ENCODE results near the gene COL25A1.
"Not testable (repeated sequence)": the region's sequence is repeated elsewhere in the genome, so short reads cannot be mapped to it uniquely, and the experiment has no call there.

The COL25A1 gene

GRCh38 chr4:109049926-109050325 lies 252.5 kb downstream of the COL25A1 start:
- no peak for DNase-seq (ENCODE audit: low spot score)

- no peak for DNase-seq (ENCODE audit: low spot score)
Measured at GRCh38 chr4:109046471-109047201, 255.8 kb downstream of the COL25A1 start.

DNA sequence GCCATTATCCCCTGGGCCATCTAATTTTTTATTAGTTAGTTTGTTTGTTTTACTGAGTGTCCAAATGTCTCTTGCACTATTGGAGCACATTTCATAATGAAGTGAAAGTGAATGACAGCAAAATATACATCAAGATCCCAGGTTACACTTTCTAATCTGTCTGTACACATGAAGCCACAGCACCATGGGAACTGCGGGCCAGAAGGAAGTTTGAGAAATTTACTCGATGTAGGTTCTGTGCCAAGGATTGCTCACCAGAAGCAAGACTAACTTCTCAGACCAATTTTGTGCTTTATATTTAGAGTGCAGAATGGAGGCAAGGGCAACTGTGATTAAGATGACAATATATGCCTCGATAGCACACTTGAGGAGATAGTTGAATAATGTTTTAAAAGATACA lies 258.0 kb downstream of the COL25A1 start:
- no peak for DNase-seq (ENCODE audit: low spot score)

- DNase-seq (ENCODE audit: low spot score): no peak
Measured at GRCh38 chr4:109043286-109043685, 259.2 kb downstream of the COL25A1 start.

DNA sequence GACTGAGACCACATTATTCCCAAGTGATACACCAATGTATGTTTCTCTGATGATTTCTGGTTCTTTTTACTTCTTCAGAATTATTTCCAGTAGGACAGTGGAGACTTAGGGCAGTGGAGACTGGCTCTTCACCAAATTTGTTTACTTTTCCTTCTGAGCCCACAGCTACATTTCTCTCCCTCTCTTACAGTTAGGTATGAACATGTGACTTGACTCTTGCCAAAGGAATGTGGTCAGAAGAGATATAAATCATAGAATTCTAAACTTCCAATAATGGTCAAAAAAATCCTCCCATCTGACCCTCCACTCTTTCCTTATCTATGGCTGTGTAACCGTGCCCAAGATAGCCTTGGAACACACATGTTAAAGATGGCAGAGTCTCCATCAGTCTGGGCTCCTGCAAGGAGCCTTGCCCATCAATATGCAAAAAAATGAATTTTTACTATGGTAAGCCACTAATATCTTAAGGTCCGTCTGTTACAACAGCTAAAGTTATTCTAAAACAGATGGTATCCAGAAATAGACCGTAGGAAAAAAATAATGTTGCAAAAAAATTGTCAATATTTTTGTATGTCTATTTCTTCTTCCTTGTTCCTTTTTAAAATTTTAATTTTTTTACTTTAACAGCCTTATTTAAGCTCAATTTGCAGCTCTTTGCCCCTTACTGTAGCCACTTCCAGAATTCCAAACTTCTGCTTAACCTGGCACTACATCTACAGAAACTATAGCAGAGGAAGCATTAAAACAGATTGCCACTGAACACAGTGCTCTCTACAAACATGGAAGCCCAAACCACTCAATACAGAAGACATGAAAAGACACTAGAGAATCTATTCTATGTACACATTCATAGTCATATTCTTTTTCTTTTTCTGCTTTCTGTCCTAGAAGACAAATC lies 260.7 kb downstream of the COL25A1 start:
- no peak for DNase-seq (ENCODE audit: low spot score)

DNA sequence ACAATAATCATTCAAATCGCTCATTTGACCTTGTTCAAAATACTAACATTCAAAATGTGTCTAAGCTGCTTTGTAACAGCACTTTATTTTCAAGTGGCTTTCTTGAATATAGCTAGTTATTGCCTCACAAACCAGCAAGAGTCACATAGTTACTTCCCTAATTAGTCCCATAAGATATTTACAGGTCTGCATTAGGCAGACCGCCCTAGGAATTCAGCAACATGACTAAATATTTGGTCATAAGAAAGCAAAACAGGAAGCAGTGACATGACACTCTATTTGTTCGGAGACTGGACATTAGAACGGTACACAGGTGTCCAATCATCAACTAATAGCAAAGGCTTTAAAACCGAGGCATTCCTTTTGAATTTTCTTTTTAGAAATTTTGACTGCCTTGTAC lies 262.0 kb downstream of the COL25A1 start:
- DNase-seq (ENCODE audit: low spot score): no peak

- DNase-seq (ENCODE audit: low spot score): no peak
Measured at GRCh38 chr4:109037026-109037425, 265.4 kb downstream of the COL25A1 start.

GRCh38 chr4:109033993-109034392 lies 268.5 kb downstream of the COL25A1 start:
- DNase-seq (ENCODE audit: low spot score): no peak

DNA sequence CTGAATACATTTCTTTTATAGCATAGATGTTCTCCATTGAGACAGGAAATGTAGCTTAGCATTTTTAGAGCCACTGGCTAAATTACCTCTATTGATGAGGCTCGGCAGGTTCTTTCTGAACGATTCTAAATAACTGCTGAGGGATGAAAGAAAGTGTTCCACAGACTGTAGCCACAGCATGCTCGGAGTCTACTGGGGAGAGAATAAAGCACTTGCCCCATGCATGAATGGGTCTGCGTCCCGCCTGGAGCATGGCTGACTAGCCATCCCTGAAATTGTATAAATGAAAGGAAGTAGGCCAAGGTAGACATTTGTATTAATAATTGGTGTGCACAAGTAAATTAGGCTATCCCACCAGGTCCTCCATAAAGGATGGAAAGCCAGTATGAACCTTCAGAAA lies 269.8 kb downstream of the COL25A1 start:
- DNase-seq (ENCODE audit: low spot score): no peak

GRCh38 chr4:109029987-109030386 lies 272.5 kb downstream of the COL25A1 start:
- DNase-seq (ENCODE audit: low spot score): no peak

- no peak for DNase-seq (ENCODE audit: low spot score)
Measured at GRCh38 chr4:109027016-109027500, 275.4 kb downstream of the COL25A1 start.

DNA sequence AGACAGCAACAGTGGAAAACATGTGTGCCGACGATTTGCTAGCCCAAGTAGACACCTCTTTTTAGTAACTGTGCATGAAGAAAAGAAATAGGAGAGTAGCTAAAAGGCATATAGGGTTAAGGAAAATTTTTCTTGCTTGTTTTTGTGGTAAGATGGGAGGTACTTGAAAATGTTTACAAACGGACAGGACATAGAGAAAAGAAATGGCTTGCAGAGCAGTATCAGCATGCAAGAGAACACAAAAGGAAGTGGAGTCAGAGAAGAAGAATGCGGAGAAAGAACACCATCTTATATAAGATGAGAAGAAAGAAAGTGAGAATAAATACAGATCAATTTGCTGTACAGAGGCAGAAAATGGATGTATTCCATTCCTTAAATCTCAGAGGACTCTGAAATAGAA lies 275.9 kb downstream of the COL25A1 start:
- no peak for DNase-seq (ENCODE audit: low spot score)

DNA sequence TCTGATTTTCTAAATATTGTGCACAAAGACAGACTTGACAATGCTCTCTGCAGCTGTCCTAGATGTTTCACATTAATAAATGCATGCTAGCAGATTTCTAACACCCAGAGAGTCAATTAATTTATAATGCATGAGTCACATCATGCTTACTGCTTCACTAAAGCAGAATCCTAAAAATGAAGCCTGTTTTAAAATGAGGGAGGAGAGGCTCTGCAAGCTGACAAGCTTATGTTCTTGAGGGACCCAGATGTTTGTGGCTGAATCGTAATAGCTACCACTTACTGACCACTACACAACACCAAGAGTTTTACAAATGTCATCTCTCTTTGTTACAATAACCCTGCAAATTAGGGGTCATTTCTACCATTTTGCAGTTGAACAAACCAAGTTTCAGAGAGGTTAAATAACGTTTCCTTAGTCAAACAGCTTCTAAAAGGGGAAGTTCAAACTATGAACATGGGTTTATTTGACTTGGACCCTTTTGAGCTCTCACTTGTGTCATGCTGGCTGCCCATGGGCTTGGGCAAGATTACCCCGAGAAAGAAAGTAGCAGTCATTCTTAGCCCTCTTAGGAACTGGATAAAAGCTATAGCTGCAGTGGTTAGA lies 276.9 kb downstream of the COL25A1 start:
- DNase-seq (ENCODE audit: low spot score): no peak

GRCh38 chr4:109022961-109023360 lies 279.5 kb downstream of the COL25A1 start:
- DNase-seq (ENCODE audit: low spot score): no peak

- DNase-seq (ENCODE audit: low spot score): not testable (repeated sequence)
Measured at GRCh38 chr4:109021630-109022029, 280.8 kb downstream of the COL25A1 start.

DNA sequence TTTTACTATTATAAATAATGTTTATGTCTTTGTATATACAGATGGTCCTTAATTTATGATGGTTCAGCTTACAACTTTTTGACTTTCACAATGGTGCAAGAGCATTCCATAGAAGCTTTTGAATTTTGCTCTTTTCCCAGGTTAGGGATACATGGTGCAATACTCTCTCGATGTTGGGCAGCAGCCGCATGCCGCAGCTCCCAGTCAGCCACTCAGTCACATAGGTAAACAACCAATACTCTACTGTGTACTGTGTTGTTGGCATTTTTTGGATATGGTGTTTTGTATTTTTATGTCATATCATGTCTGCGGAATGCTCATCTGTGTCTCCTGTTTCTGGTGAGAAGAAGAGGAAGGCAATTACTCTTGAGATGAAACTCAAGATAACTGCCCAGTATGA lies 281.6 kb downstream of the COL25A1 start:
- no peak for DNase-seq (ENCODE audit: low spot score)

DNA sequence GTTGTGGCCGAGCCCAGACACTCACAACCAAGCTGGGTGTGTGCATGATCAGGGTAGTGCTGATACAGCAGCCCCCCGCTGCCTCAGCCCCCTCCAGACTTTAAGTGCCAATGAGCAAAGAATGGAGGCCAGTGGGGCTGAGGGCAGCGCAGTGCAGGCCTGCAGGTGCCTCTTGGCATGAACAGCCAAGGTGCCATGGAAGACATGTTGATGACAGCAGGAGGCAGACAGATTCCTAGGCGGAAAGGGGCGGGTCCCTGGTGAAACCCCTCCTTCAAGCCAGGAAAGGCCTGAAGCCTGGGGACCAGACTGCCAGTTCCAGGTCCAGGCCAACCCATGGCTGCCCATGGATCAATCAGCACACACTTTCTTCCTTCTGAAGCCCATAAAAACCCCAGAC lies 286.3 kb downstream of the COL25A1 start:
- no peak for DNase-seq (ENCODE audit: low spot score)

DNA sequence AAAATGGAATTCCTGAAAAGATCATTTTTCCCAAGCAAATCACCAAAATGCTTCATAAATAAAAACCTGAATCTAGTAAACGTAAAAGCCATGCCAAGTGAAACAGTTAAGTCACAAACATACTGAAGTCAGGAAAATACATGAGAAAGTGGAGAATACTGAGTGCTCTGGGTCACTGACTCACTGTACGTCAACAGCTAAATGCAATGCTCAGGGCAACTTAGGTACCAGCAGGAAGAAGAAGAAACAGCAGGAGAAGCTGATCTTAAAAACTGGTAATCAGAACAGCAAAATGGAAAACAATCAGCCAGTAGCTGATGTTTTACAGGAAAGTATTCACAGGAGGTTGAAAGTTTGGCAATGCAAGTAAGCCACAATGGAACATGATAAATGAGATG lies 287.0 kb downstream of the COL25A1 start:
- no peak for DNase-seq (ENCODE audit: low spot score)

DNA sequence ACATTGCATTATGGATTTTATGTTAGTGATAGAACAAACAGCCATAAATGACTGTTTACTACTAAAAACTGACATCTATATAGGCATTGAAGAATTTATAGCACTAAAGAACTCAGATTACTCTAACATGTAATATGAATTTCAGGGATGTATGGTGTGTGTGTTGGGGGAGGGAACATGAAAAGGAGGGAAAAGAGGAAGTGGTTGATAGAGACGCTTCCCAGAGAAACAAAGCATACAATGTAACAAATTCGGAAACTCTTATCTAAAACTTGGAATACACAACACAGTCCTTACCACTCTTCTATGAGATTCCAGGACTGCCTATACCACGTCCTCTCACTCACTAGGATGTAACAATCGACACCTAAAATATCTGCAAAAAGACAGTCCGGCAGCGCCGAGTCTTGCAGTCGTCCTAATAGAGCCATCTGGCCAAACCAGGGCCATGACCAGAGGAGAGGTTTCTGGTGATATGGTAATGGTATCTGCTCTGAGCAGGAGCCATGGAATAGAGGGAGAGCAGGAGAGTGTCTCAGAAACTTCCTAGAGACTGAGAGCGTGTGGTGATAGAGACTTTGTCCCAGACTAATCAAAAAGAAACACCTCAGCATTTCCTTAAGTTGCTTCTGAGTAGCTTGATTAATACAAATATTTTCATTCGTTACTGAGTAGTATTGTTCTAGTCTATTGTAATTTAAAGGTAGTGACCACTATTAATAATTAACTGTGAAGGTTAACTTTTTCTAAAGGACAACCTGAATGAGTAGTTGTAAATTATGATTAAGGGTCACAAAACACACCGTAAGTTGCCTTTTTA lies 287.7 kb downstream of the COL25A1 start:
- DNase-seq (ENCODE audit: low spot score): no peak

GRCh38 chr4:109012286-109012880 lies 290.1 kb downstream of the COL25A1 start:
- no peak for DNase-seq (ENCODE audit: low spot score)

GRCh38 chr4:109011241-109012026 lies 291.0 kb downstream of the COL25A1 start:
- no peak for DNase-seq (ENCODE audit: low spot score)

Measured in HuH-7.5 (cell line).